ENCODE measurements around the gene MYZAP.

- TF ChIP-seq CTCF (conservative IDR thresholded peaks at IDR 0.05; ENCODE audit: low read length) (no peak), EZH2phosphoT487 (IDR thresholded peaks at IDR 0.05; ENCODE audit: borderline replicate concordance) (no peak)
Observed at GRCh38 chr15:57684491-57685151, 92.9 kb downstream of the MYZAP start.

All from Loucy (cell line).